K562 (cell line): Measurements from ENCODE around the gene TCF4.

Source experiments
- CTCF ChIP-seq, 3 experiments: IDR thresholded peaks in 2 of 3; conservative IDR thresholded peaks in 1 of 3; 2 replicates each; pipeline ENCODE4 v1.5.1; 2011 to 2012; ENCODE audit warnings: low read length in 3 of 3, mild to moderate bottlenecking in 3 of 3, control low read depth in 2 of 3, improper control_type of control experiment in 1 of 3, inconsistent platforms in 1 of 3, low read depth in 1 of 3, mixed read lengths in 1 of 3, moderate library complexity in 1 of 3; ENCODE audit not compliant: insufficient read depth in 2 of 3
- EZH2 ChIP-seq: IDR thresholded peaks from 2 replicates; pipeline ENCODE4 v1.6.1; 2012; ENCODE audit warnings: low read depth, mild to moderate bottlenecking, inconsistent platforms, low read length, borderline replicate concordance
- MIER1 ChIP-seq: fragments of 450-650 bp; IDR thresholded peaks from 2 replicates; pipeline ENCODE4 v1.6.1; 2016; ENCODE audit warnings: antibody characterized with exemption, mild to moderate bottlenecking, low read depth
- SNIP1 ChIP-seq: fragments of 450-650 bp; IDR thresholded peaks from 2 replicates; pipeline ENCODE4 v1.7.1; 2017; ENCODE audit warnings: low read depth, mild to moderate bottlenecking
- YY1 ChIP-seq, 3 experiments: IDR thresholded peaks; 2 replicates each; pipeline ENCODE4 v1.6.1; 2011; ENCODE audit warnings: low read length in 2 of 3, mild to moderate bottlenecking in 2 of 3, moderate library complexity in 2 of 3, borderline replicate concordance in 1 of 3, control low read depth in 1 of 3, low read depth in 1 of 3; ENCODE audit not compliant: insufficient read depth in 3 of 3, insufficient replicate concordance in 2 of 3, control insufficient read depth in 1 of 3, insufficient read length in 1 of 3; ENCODE audit errors: extremely low read depth in 1 of 3

- TF ChIP-seq SNIP1: no peak
- TF ChIP-seq CTCF (IDR thresholded peaks at IDR 0.05 in 2 of 3, conservative IDR thresholded peaks at IDR 0.05 in 1 of 3; ENCODE audit: insufficient read depth in 2 of 3, low read depth in 1 of 3, low read length in 3 of 3): no peak
- TF ChIP-seq YY1 (IDR thresholded peaks at IDR 0.05; ENCODE audit: borderline replicate concordance in 1 of 3, control insufficient read depth in 1 of 3, extremely low read depth in 1 of 3, insufficient read depth in 3 of 3, insufficient read length in 1 of 3, insufficient replicate concordance in 2 of 3, low read depth in 1 of 3, low read length in 2 of 3): no peak
- no peak for TF ChIP-seq EZH2
- TF ChIP-seq MIER1: no peak
Measured at GRCh38 chr18:55346387-55346786, 241.6 kb downstream of the TCF4 start.
